Hepatocyte (in vitro differentiated cells): ENCODE measurements around the gene ALG8.
"Not testable (repeated sequence)": the region's sequence is repeated elsewhere in the genome, so short reads cannot be mapped to it uniquely, and the experiment has no call there.

Experiments
- EZH2phosphoT487 ChIP-seq: fragments of 200-600 bp; sonication (generic); IDR thresholded peaks from one replicate; pipeline ENCODE4 v1.6.1; 2018; ENCODE audit warnings: antibody characterized with exemption, mild to moderate bottlenecking, low read depth, moderate library complexity; ENCODE audit not compliant: unreplicated experiment, severe bottlenecking
- TF ChIP-seq, protein P1 (sequence below): fragments of 200-600 bp; sonication (generic); IDR thresholded peaks from 2 replicates; pipeline ENCODE4 v1.5.1; 2016; ENCODE audit warnings: antibody characterized with exemption, mild to moderate bottlenecking; ENCODE audit not compliant: poor library complexity

DNA sequence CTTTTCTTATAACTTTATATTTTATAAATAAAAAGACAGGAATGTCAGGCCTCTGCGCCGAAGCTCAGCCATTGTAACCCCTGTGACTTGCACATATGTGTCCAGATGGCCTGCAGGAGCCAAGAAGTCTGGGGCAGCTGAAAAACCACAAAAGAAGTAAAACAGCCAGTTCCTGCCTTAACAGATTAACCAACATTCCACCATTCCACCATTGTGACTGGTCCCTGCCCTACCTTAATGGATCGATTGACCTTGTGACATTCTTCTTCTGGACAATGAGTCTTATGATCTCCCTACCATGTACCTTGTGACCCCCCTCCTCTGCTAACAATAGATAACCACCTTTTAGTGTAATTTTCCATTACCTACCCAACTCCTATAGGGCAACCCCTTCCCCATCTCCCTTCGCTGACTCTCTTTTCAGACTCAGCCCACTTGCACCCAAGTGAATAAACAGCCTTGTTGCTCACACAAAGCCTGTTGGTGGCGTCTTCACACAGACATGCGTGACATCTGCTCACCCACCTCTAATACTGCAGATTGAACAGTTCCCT, 52.8 kb downstream of the ALG8 start:
- not testable (repeated sequence) for TF ChIP-seq EZH2phosphoT487
- TF ChIP-seq, protein P1, sequence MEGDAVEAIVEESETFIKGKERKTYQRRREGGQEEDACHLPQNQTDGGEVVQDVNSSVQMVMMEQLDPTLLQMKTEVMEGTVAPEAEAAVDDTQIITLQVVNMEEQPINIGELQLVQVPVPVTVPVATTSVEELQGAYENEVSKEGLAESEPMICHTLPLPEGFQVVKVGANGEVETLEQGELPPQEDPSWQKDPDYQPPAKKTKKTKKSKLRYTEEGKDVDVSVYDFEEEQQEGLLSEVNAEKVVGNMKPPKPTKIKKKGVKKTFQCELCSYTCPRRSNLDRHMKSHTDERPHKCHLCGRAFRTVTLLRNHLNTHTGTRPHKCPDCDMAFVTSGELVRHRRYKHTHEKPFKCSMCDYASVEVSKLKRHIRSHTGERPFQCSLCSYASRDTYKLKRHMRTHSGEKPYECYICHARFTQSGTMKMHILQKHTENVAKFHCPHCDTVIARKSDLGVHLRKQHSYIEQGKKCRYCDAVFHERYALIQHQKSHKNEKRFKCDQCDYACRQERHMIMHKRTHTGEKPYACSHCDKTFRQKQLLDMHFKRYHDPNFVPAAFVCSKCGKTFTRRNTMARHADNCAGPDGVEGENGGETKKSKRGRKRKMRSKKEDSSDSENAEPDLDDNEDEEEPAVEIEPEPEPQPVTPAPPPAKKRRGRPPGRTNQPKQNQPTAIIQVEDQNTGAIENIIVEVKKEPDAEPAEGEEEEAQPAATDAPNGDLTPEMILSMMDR, result not testable (repeated sequence)
